CD8-positive, alpha-beta memory T cell (primary cell): ENCODE measurements around the gene CAPZB. TPM values are rescaled to one million over a fixed set of nuclear protein-coding genes. Genes with fewer than 3 reads are reported as not detected.
"Not testable (repeated sequence)": the region's sequence is repeated elsewhere in the genome, so short reads cannot be mapped to it uniquely, and the experiment has no call there.

ENCODE experiments used
- CTCF ChIA-PET: fragments of 350-600 bp; sonication (Branson Sonifier 250); formaldehyde crosslinking; loops from one replicate; lab custom pipeline; 2021; ENCODE audit warnings: antibody characterized with exemption; lab: Charles Lee
- POLR2A ChIA-PET: fragments of 350-600 bp; sonication (Branson Sonifier 250); formaldehyde crosslinking; loops from one replicate; lab custom pipeline; 2021; ENCODE audit warnings: antibody characterized with exemption; lab: Charles Lee
- DNase-seq, 5 donors: peaks; one replicate each; pipeline versions ENCODE4 v3.0.0 to v3.0.0-alpha.2; 2020 to 2022; ENCODE audit warnings: mixed read lengths in 1 of 5
- H3K27ac ChIP-seq: one replicate; pipeline ENCODE4 v1.7.0; 2013; ENCODE audit warnings: low read depth, mild to moderate bottlenecking, low read length, moderate library complexity
- H3K27me3 ChIP-seq: 2 replicates; pipeline ENCODE4 v1.7.0; 2013; ENCODE audit warnings: low read length, mild to moderate bottlenecking; ENCODE audit not compliant: insufficient read depth, poor library complexity, severe bottlenecking
- H3K36me3 ChIP-seq: 2 replicates; pipeline ENCODE4 v1.7.0; 2013; ENCODE audit warnings: mild to moderate bottlenecking, low read length, moderate library complexity; ENCODE audit not compliant: insufficient read depth
- H3K4me1 ChIP-seq: 2 replicates; pipeline ENCODE4 v1.7.0; 2013; ENCODE audit warnings: mild to moderate bottlenecking, low read length, moderate library complexity; ENCODE audit not compliant: insufficient read depth
- H3K4me3 ChIP-seq: 2 replicates; pipeline ENCODE4 v1.7.0; 2013; ENCODE audit warnings: mild to moderate bottlenecking, low read length
- H3K9me3 ChIP-seq: 2 replicates; pipeline ENCODE4 v1.7.0; 2013; ENCODE audit warnings: mild to moderate bottlenecking, low read length
- H3K27ac Mint-ChIP-seq, 8 donors: one replicate each; pipeline ENCODE4 v1.8.0; 2020 to 2021; ENCODE audit warnings: mixed read lengths in 8 of 8, mild to moderate bottlenecking in 6 of 8, inconsistent platforms in 3 of 8, moderate library complexity in 3 of 8
- H3K27me3 Mint-ChIP-seq, 2 donors: one replicate each; pipeline ENCODE4 v1.8.0; 2020 to 2021; ENCODE audit warnings: mixed read lengths in 2 of 2, mild to moderate bottlenecking in 1 of 2, moderate library complexity in 1 of 2
- H3K36me3 Mint-ChIP-seq, 3 donors: one replicate each; pipeline ENCODE4 v1.8.0; 2020 to 2021; ENCODE audit warnings: mixed read lengths in 3 of 3, inconsistent platforms in 1 of 3, mild to moderate bottlenecking in 1 of 3
- H3K4me1 Mint-ChIP-seq, 3 donors: one replicate each; pipeline ENCODE4 v1.8.0; 2020 to 2021; ENCODE audit warnings: mixed read lengths in 3 of 3, inconsistent platforms in 1 of 3, mild to moderate bottlenecking in 1 of 3
- H3K4me3 Mint-ChIP-seq, 7 donors: one replicate each; pipeline ENCODE4 v1.8.0; 2020 to 2021; ENCODE audit warnings: mixed read lengths in 7 of 7, mild to moderate bottlenecking in 6 of 7, moderate library complexity in 4 of 7, inconsistent platforms in 2 of 7
- H3K9me3 Mint-ChIP-seq, 5 donors: one replicate each; pipeline ENCODE4 v1.8.0; 2020 to 2022; ENCODE audit warnings: mixed read lengths in 5 of 5, mild to moderate bottlenecking in 3 of 5, moderate library complexity in 2 of 5, inconsistent platforms in 1 of 5
- polyA plus RNA-seq: library from polyadenylated mRNA; unstranded; fragments of 300-500 nt; fragmentation: Illumina TruSeq; gene quantifications from one replicate; pipeline ENCODE4 v1.2.3, GENCODE V29; 2021
- total RNA-seq, 2 experiments: library from RNA; stranded (reverse); gene quantifications; one replicate each; pipeline ENCODE4 v1.2.3, GENCODE V29; 2021

The CAPZB gene
- total and polyA plus RNA-seq, 3 experiments from 2014 or later: 284 to 540 (median 289) TPM

DNA sequence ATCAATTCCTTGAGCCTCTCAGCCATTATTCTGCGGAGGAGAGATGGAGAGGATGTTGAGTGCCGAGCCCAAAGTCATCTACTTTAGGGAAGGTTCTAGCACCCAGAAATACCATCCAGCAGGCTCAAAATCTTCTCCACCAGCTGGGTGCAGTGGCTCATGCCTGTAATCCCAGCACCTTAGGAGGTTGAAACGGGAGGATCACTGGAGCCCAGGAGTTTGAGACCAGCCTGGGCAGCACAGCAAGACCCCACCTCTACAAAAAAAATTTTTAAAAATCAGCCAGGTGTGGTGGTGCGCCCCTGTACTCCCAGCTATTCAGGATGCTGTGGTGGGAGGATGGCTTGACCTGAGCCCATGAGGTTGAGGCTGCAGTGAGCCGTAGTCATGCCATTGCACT, 39.5 kb upstream of the CAPZB start:
- ChIA-PET POLR2A (no interaction called here), CTCF (no interaction called here)
- H3K27ac Mint-ChIP-seq: peak overlapping the region in 1 of 8 donors; percentile 66
- no peaks in the 10 kb centered on the region for H3K27me3 Mint-ChIP-seq
- Histone ChIP-seq H3K27ac (no peak overlapping the region), H3K36me3 (no peaks in the 10 kb centered on the region), H3K9me3 (no peaks in the 10 kb centered on the region), H3K4me1 (no peaks in the 10 kb centered on the region), H3K4me3 (no peak overlapping the region), H3K27me3 (no peaks in the 10 kb centered on the region)
- H3K4me1 Mint-ChIP-seq: peaks cover 0 to 1% (median 0%) of the 10 kb centered on the region in 3 donors
- peaks cover 0 to 5% (median 2%) of the 10 kb centered on the region in 3 donors for H3K36me3 Mint-ChIP-seq
- DNase-seq: no peak
- peaks cover 0 to 3% (median 0%) of the 10 kb centered on the region in 5 donors for H3K9me3 Mint-ChIP-seq
- no peak overlapping the region for H3K4me3 Mint-ChIP-seq

GRCh38 chr1:19522570-19522969, 37.2 kb upstream of the CAPZB start:
- H3K4me3 Mint-ChIP-seq, CTCF ChIA-PET, H3K27me3 ChIP-seq, H3K4me1 ChIP-seq, H3K27me3 Mint-ChIP-seq, H3K4me1 Mint-ChIP-seq, H3K9me3 ChIP-seq, H3K27ac ChIP-seq, H3K36me3 Mint-ChIP-seq, H3K4me3 ChIP-seq, H3K36me3 ChIP-seq, H3K9me3 Mint-ChIP-seq, H3K27ac Mint-ChIP-seq, POLR2A ChIA-PET, DNase-seq: not testable (repeated sequence)

DNA sequence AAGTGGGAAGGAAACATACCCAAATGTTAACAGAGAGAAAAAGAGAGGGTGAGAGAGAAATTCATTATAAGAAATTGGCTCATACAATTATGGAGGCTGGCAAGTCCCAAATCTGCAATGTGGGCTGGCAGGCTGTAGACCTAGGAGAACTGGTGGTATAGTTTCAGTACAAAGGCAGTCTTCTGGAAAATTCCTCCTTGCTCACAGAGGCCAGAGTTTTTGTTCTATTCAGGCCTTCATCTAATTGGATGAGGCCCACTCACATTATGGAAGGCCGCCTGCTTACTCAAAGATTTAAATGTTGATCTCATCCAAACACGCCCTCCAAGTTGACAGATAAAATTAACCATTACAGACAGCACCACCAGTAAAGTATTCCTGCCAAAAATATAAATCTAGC, 36.1 kb upstream of the CAPZB start:
- Histone ChIP-seq H3K27ac (no peak overlapping the region), H3K36me3 (no peaks in the 10 kb centered on the region), H3K4me3 (no peak overlapping the region), H3K4me1 (no peaks in the 10 kb centered on the region), H3K27me3 (no peaks in the 10 kb centered on the region), H3K9me3 (no peaks in the 10 kb centered on the region)
- Mint-ChIP-seq H3K27ac (no peak overlapping the region), H3K27me3 (peaks cover 0 to 2% of the 10 kb centered on the region in 2 donors), H3K4me3 (no peak overlapping the region), H3K4me1 (peaks cover 0 to 4% (median 0%) of the 10 kb centered on the region in 3 donors), H3K9me3 (peaks cover 0 to 3% (median 0%) of the 10 kb centered on the region in 5 donors), H3K36me3 (peaks cover 0 to 18% (median 3%) of the 10 kb centered on the region in 3 donors)
- POLR2A ChIA-PET: no interaction called here
- CTCF ChIA-PET: no interaction called here
- no peak for DNase-seq

- H3K27me3 Mint-ChIP-seq: peaks cover 0 to 6% of the 10 kb centered on the region in 2 donors
- peaks cover 0 to 3% (median 0%) of the 10 kb centered on the region in 5 donors for H3K9me3 Mint-ChIP-seq
- Histone ChIP-seq H3K4me1 (no peaks in the 10 kb centered on the region), H3K4me3 (no peak overlapping the region), H3K36me3 (no peaks in the 10 kb centered on the region), H3K27me3 (no peaks in the 10 kb centered on the region), H3K9me3 (no peaks in the 10 kb centered on the region), H3K27ac (no peak overlapping the region)
- POLR2A ChIA-PET: no interaction called here
- H3K4me3 Mint-ChIP-seq: no peak overlapping the region
- no peak overlapping the region for H3K27ac Mint-ChIP-seq
- peaks cover 0 to 4% (median 0%) of the 10 kb centered on the region in 3 donors for H3K4me1 Mint-ChIP-seq
- no peak for DNase-seq
- CTCF ChIA-PET: no interaction called here
- peaks cover 0 to 20% (median 3%) of the 10 kb centered on the region in 3 donors for H3K36me3 Mint-ChIP-seq
Observed at GRCh38 chr1:19517017-19517416, 31.7 kb upstream of the CAPZB start.

DNA sequence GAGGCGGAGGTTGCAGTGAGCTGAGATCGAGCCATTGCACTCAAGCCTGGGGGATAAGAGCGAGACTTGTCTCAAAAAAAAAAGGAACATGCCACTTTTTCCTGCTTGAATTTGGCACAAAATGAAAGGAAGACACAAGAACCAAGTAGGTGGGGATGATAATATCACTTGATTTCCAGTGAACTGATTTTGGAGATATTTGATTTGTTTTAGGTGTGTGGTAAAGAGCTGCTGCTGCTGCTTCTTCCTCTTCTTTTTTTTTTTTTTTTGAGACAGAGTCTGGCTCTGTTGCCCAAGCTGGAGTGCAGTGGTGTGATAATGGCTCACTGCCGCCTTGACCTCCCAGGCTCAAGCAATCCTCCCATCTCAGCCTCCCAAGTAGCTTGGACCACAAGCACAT, 29.9 kb upstream of the CAPZB start:
- no peaks in the 10 kb centered on the region for H3K36me3 ChIP-seq
- peaks cover 0 to 15% (median 1%) of the 10 kb centered on the region in 3 donors for H3K36me3 Mint-ChIP-seq
- ChIA-PET POLR2A (interaction anchor here (0.6 kb wide), 2 partner anchors 48 to 573 kb away, joined by 3 to 4 read pairs; no protein-coding TSS in a partner anchor), CTCF (no interaction called here)
- DNase-seq: no peak
- no peaks in the 10 kb centered on the region for H3K4me1 ChIP-seq
- H3K27me3 ChIP-seq: no peaks in the 10 kb centered on the region
- H3K9me3 ChIP-seq: no peaks in the 10 kb centered on the region
- no peak overlapping the region for H3K27ac Mint-ChIP-seq
- H3K4me3 ChIP-seq: no peak overlapping the region
- no peaks in the 10 kb centered on the region for H3K9me3 Mint-ChIP-seq
- H3K27me3 Mint-ChIP-seq: peaks cover 0 to 6% of the 10 kb centered on the region in 2 donors
- no peak overlapping the region for H3K27ac ChIP-seq
- H3K4me1 Mint-ChIP-seq: peaks cover 1 to 5% (median 4%) of the 10 kb centered on the region in 3 donors
- no peak overlapping the region for H3K4me3 Mint-ChIP-seq

GRCh38 chr1:19514391-19514831, 29.1 kb upstream of the CAPZB start:
- peaks cover 0 to 6% of the 10 kb centered on the region in 2 donors for H3K27me3 Mint-ChIP-seq
- POLR2A ChIA-PET: interaction anchor here (0.6 kb wide), 1 partner anchor 572 kb away, joined by 3 read pairs; no protein-coding TSS in a partner anchor

DNA sequence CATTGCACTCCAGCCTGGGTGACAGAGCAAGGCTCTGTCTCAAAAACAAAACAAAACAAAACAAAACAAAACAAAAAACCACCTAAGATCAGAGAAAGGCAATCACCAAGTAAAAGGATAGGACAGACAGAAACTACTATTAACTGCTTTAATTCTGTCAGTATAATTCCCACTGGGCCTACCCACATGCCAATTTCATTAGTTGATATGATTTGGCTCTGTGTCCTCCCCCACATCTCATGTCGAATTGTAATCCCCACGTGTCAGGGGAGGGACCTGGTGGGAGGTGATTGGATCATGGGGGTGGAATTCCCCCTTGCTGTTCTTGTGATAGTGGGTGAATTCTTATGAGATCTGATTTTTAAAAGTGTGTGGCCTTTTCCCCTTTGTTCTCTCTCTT, 27.2 kb upstream of the CAPZB start:
- Histone ChIP-seq H3K4me1 (no peaks in the 10 kb centered on the region), H3K9me3 (no peaks in the 10 kb centered on the region), H3K27me3 (no peaks in the 10 kb centered on the region), H3K36me3 (no peaks in the 10 kb centered on the region), H3K4me3 (no peak overlapping the region), H3K27ac (no peak overlapping the region)
- Mint-ChIP-seq H3K36me3 (peaks cover 0 to 10% (median 1%) of the 10 kb centered on the region in 3 donors), H3K27ac (peak overlapping the region in 2 of 8 donors; percentile 12 to 73), H3K9me3 (peaks cover 0 to 2% (median 0%) of the 10 kb centered on the region in 5 donors), H3K4me1 (peaks cover 6 to 12% (median 8%) of the 10 kb centered on the region in 3 donors), H3K4me3 (no peak overlapping the region), H3K27me3 (peaks cover 4 to 5% of the 10 kb centered on the region in 2 donors)
- no peak for DNase-seq
- ChIA-PET CTCF (no interaction called here), POLR2A (no interaction called here)

More at GRCh38 chr1:19514391-19514831, 29.1 kb upstream of the CAPZB start:
- H3K27me3 ChIP-seq: no peaks in the 10 kb centered on the region
- H3K27ac Mint-ChIP-seq: no peak overlapping the region
- H3K4me1 ChIP-seq: no peaks in the 10 kb centered on the region
- no peak overlapping the region for H3K4me3 Mint-ChIP-seq
- peaks cover 0 to 15% (median 1%) of the 10 kb centered on the region in 3 donors for H3K36me3 Mint-ChIP-seq
- DNase-seq: no peak
- no peaks in the 10 kb centered on the region for H3K9me3 ChIP-seq
- H3K9me3 Mint-ChIP-seq: no peaks in the 10 kb centered on the region
- no peak overlapping the region for H3K4me3 ChIP-seq
- H3K27ac ChIP-seq: no peak overlapping the region
- peaks cover 0 to 5% (median 1%) of the 10 kb centered on the region in 3 donors for H3K4me1 Mint-ChIP-seq
- CTCF ChIA-PET: no interaction called here
- H3K36me3 ChIP-seq: no peaks in the 10 kb centered on the region

DNA sequence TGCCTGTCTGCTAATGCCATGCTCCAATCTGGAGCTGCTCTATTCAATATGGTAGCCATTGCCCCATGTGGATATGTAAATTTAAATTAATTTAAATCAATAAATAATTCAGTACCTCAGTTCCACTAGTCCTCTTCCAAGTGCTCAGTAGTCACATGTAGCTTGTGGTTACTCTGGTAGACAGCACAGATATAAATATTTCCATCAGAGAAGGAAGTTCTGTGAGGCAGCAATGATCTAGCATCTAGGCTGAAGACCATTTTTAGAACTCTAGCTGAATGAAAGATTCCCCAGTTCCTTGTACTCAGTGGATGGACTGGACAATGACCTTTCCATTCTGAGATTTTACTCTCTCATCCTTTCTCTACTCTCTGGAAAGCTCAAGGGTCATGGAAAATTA, 25.8 kb upstream of the CAPZB start:
- no peaks in the 10 kb centered on the region for H3K27me3 ChIP-seq
- Mint-ChIP-seq H3K4me1 (peaks cover 6 to 12% (median 8%) of the 10 kb centered on the region in 3 donors), H3K27ac (peak overlapping the region in 1 of 8 donors; percentile 50), H3K9me3 (peaks cover 0 to 2% (median 0%) of the 10 kb centered on the region in 5 donors), H3K27me3 (peaks cover 4 to 7% of the 10 kb centered on the region in 2 donors), H3K36me3 (no peaks in the 10 kb centered on the region), H3K4me3 (no peak overlapping the region)
- no peak overlapping the region for H3K4me3 ChIP-seq
- no peaks in the 10 kb centered on the region for H3K9me3 ChIP-seq
- no peak overlapping the region for H3K27ac ChIP-seq
- no peak for DNase-seq
- CTCF ChIA-PET: no interaction called here
- H3K36me3 ChIP-seq: no peaks in the 10 kb centered on the region
- POLR2A ChIA-PET: no interaction called here
- no peaks in the 10 kb centered on the region for H3K4me1 ChIP-seq
